Naive B cell (primary cell): Measurements from ENCODE around the gene ZNF469. TPM values are rescaled to one million over a fixed set of nuclear protein-coding genes. Genes with fewer than 3 reads are reported as not detected.

ENCODE experiments used
- ATAC-seq, 2 donors: fragments of 150-1000 bp; cut with Tn5 transposase; 2 replicates each; pipeline ENCODE4 v1.10.0; 2021; ENCODE audit warnings: low read depth in 2 of 2, mild to moderate bottlenecking in 2 of 2, moderate library complexity in 2 of 2
- DNase-seq: peaks from one replicate; pipeline ENCODE4 v3.0.0; 2022
- H3K27ac Mint-ChIP-seq, 6 donors: one replicate each; pipeline ENCODE4 v1.8.0; 2020 to 2022; ENCODE audit warnings: mild to moderate bottlenecking in 6 of 6, mixed read lengths in 6 of 6, moderate library complexity in 5 of 6, inconsistent platforms in 2 of 6
- H3K27me3 Mint-ChIP-seq, 3 donors: one replicate each; pipeline ENCODE4 v1.8.0; 2021 to 2022; ENCODE audit warnings: mixed read lengths in 3 of 3, mild to moderate bottlenecking in 1 of 3
- H3K36me3 Mint-ChIP-seq, 2 donors: one replicate each; pipeline ENCODE4 v1.8.0; 2020 to 2022; ENCODE audit warnings: mixed read lengths in 2 of 2, inconsistent platforms in 1 of 2, mild to moderate bottlenecking in 1 of 2
- H3K4me1 Mint-ChIP-seq, 3 donors: one replicate each; pipeline ENCODE4 v1.8.0; 2020 to 2022; ENCODE audit warnings: mixed read lengths in 3 of 3, inconsistent platforms in 1 of 3, mild to moderate bottlenecking in 1 of 3, moderate library complexity in 1 of 3
- H3K4me3 Mint-ChIP-seq, 8 donors: one replicate each; pipeline ENCODE4 v1.8.0; 2020 to 2022; ENCODE audit warnings: mild to moderate bottlenecking in 8 of 8, mixed read lengths in 8 of 8, moderate library complexity in 8 of 8, inconsistent platforms in 2 of 8
- H3K9me3 Mint-ChIP-seq, 7 donors: one replicate each; pipeline ENCODE4 v1.8.0; 2020 to 2022; ENCODE audit warnings: mixed read lengths in 7 of 7, mild to moderate bottlenecking in 5 of 7, inconsistent platforms in 2 of 7, moderate library complexity in 1 of 7
- polyA plus RNA-seq, 6 donors: library from polyadenylated mRNA; unstranded; fragments of 300-500 nt; fragmentation: Illumina TruSeq; gene quantifications; one replicate each; pipeline ENCODE4 v1.2.3, GENCODE V29; 2021; ENCODE audit warnings: low read depth in 6 of 6

The ZNF469 gene
- polyA plus RNA-seq, 6 donors from 2014 or later = 0.08 to 0.44 (median 0.15) TPM; not detected in 1

DNA sequence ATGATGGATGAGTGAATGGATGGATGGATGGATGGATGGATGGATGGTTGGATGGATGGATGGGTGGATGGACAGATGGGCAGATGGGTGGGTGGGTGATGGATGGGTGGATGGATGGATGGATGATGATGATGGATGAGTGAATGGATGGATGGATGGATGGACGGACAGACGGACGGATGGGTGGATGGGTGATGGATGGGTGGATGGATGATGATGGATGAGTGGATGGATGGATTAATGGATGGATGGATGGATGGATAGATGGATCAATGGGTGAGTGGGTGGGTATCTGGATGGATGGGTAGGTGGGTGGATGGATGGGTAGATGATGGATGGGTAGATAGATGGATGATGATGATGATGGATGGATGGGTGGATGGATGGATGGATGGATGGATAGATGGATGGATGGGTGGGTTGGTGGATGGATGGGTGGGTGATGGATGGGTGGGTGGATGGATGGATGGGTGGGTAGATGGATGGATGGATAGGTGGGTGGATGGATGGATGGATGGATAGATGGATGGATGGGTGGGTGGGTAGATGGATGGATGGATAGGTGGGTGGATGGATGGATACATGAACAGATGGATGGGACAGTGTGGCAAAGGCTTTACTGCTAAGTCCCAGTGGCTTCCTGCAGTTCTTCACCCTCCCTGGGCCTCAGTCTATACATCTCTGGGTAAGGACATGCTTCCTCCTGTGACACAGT lies 40.1 kb downstream of the ZNF469 start:
- peaks cover 0 to 2% (median 0%) of the 10 kb centered on the region in 7 donors for H3K9me3 Mint-ChIP-seq
- H3K4me1 Mint-ChIP-seq = peaks cover 8 to 13% (median 11%) of the 10 kb centered on the region in 3 donors
- ATAC-seq (no peak), DNase-seq (no peak)
- no peak overlapping the region for H3K4me3 Mint-ChIP-seq
- H3K36me3 Mint-ChIP-seq = no peaks in the 10 kb centered on the region
- H3K27ac Mint-ChIP-seq = no peak overlapping the region
- peaks cover 0 to 5% (median 0%) of the 10 kb centered on the region in 3 donors for H3K27me3 Mint-ChIP-seq

DNA sequence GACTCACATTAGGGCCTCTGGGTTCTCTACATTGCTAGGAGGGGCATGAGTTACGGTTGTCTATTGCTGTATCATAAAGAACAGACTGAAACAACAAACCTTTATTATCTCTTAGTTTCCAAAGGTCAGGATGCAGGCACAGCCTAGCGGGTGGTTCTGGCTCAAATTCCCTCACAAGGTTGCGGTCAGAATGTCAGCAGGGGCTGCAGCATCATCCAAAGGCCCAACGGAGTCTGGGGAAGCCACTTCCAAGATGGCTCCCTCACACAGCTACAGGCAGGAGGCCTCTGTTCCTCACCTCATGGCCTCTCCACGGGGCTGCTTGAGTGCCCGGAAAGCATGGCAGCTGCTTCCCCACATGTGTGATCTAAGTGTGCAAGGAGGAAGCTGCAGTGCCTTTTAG lies 40.7 kb downstream of the ZNF469 start:
- Mint-ChIP-seq H3K27ac (no peak overlapping the region), H3K4me3 (no peak overlapping the region), H3K4me1 (peaks cover 8 to 13% (median 11%) of the 10 kb centered on the region in 3 donors), H3K9me3 (peaks cover 0 to 2% (median 0%) of the 10 kb centered on the region in 7 donors), H3K27me3 (peaks cover 0 to 5% (median 0%) of the 10 kb centered on the region in 3 donors), H3K36me3 (no peaks in the 10 kb centered on the region)
- ATAC-seq (no peak), DNase-seq (no peak)

DNA sequence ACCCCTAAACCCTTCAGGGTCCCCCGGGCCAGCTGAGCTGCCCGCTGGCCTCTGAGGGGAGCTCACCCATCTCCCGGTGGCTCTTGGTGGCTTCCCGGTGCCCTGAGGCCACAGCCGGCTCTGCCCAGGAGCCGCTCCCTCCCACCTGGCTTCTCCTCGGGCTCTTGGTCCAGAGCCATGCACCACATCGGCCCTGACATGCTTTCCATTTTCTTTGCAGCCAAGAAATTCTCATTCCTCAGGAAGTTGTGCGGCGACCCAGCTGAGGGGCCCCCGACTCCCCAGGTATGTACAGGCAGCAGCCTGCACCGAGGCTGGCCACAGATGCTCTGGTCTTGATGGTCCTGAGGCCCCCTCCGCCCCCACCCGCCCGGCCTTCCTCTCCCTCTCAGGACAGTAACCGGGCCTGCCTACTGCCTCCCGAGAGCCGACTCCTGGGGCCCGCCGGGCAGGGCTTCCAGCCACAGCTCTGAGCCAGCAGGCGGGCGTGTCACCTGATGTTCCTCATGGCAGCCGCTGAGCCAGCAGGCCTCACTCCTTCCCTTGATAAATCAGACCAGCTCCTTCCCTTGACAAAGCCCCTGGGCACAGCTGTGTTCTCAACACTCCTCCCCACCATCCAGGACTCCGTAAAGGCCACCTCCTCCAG lies 42.0 kb downstream of the ZNF469 start:
- Mint-ChIP-seq H3K9me3 (peaks cover 0 to 2% (median 0%) of the 10 kb centered on the region in 7 donors), H3K27ac (peak overlapping the region in 1 of 6 donors; percentile 78), H3K27me3 (no peaks in the 10 kb centered on the region), H3K4me3 (peak overlapping the region in 1 of 8 donors; percentile 45), H3K36me3 (no peaks in the 10 kb centered on the region), H3K4me1 (peaks cover 9 to 14% (median 11%) of the 10 kb centered on the region in 3 donors)
- ATAC-seq (no peak), DNase-seq (no peak)

DNA sequence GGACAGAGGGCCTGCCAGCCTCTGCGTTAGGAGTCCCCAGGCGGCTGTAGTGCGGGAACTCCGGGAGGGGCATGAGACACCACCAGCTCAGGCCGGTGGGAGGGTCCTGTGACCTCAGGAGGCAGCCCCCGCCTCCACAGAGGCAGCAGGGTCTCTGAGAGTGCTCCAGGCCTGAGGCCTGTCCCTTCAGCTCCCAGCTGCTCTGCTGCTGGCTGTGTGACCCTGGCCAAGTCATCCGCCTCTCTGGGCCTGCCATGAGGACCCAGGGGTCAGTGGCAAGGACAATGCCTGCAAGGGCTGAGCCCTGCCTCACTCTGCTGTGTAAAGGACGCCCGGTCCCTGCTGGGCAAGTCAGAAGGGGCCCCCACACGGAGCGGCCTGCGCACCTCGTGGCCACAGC lies 43.3 kb downstream of the ZNF469 start:
- H3K27ac Mint-ChIP-seq = no peak overlapping the region
- H3K27me3 Mint-ChIP-seq = no peaks in the 10 kb centered on the region
- no peaks in the 10 kb centered on the region for H3K36me3 Mint-ChIP-seq
- peaks cover 0 to 2% (median 0%) of the 10 kb centered on the region in 7 donors for H3K9me3 Mint-ChIP-seq
- ATAC-seq (no peak), DNase-seq (no peak)
- H3K4me3 Mint-ChIP-seq = no peak overlapping the region
- peaks cover 12 to 18% (median 13%) of the 10 kb centered on the region in 3 donors for H3K4me1 Mint-ChIP-seq

DNA sequence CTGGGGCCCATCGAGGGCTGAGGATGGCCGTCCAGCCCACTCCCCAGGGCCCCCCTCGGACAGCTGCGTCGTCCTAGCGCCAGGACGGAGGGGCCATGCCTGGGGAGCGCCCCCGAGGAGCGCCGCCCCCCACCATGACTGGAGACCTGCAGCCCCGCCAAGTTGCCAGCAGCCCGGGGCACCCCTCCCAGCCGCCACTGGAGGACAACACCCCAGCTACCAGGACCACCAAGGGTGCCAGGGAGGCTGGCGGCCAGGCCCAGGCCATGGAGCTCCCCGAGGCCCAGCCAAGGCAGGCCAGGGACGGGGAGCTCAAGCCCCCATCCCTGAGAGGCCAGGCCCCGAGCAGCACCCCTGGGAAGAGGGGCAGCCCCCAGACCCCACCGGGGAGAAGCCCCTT lies 44.6 kb downstream of the ZNF469 start:
- peak overlapping the region in 1 of 6 donors; percentile 15 for H3K27ac Mint-ChIP-seq
- H3K4me1 Mint-ChIP-seq = peaks cover 12 to 22% (median 20%) of the 10 kb centered on the region in 3 donors
- peaks cover 0 to 2% (median 0%) of the 10 kb centered on the region in 7 donors for H3K9me3 Mint-ChIP-seq
- ATAC-seq = no peak
- H3K4me3 Mint-ChIP-seq = no peak overlapping the region
- no peaks in the 10 kb centered on the region for H3K27me3 Mint-ChIP-seq
- H3K36me3 Mint-ChIP-seq = no peaks in the 10 kb centered on the region
- DNase-seq = no peak

DNA sequence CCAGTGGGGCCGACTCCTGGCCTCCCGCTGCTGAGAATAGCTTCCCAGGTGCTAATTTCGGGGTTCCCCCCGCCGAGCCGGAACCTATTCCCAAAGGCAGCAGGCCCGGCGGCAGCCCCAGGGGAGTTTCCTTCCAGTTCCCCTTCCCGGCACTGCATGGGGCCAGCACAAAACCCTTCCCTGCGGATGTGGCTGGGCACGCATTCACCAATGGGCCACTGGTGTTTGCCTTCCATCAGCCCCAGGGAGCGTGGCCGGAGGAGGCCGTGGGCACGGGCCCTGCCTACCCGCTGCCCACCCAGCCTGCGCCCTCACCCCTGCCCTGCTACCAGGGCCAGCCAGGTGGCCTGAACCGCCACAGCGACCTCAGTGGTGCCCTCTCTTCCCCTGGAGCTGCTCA lies 45.4 kb downstream of the ZNF469 start:
- no peak for DNase-seq
- no peak for ATAC-seq
- no peak overlapping the region for H3K27ac Mint-ChIP-seq
- H3K9me3 Mint-ChIP-seq = no peaks in the 10 kb centered on the region
- peaks cover 12 to 18% (median 17%) of the 10 kb centered on the region in 3 donors for H3K4me1 Mint-ChIP-seq
- no peaks in the 10 kb centered on the region for H3K27me3 Mint-ChIP-seq
- H3K4me3 Mint-ChIP-seq = no peak overlapping the region
- no peaks in the 10 kb centered on the region for H3K36me3 Mint-ChIP-seq

DNA sequence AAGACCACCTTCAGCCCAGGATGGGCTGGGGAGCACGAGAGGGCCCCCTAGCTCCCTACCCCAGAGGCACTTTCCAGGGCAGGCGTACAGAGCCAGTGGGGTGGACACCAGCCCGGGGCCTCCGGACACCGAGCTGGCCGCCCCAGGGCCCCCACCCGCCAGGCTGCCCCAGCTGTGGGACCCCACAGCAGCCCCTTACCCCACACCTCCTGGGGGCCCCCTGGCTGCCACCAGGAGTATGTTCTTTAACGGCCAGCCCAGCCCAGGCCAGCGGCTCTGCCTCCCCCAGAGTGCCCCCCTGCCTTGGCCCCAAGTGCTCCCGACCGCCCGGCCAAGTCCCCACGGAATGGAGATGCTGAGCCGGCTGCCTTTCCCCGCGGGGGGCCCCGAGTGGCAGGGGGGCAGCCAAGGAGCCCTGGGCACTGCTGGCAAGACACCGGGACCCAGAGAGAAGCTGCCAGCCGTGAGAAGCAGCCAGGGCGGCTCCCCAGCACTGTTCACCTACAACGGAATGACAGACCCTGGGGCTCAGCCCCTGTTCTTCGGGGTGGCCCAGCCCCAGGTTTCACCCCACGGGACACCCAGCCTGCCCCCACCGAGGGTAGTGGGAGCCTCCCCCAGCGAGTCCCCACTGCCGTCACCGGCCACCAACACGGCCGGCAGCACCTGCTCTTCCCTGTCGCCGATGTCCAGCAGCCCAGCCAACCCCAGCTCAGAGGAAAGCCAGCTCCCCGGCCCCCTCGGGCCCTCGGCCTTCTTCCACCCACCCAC lies 46.0 kb downstream of the ZNF469 start:
- no peaks in the 10 kb centered on the region for H3K36me3 Mint-ChIP-seq
- DNase-seq (no peak), ATAC-seq (no peak)
- peaks cover 12 to 16% (median 14%) of the 10 kb centered on the region in 3 donors for H3K4me1 Mint-ChIP-seq
- no peaks in the 10 kb centered on the region for H3K9me3 Mint-ChIP-seq
- H3K27ac Mint-ChIP-seq = peak overlapping the region in 1 of 6 donors; percentile 38
- H3K4me3 Mint-ChIP-seq = peak overlapping the region in 7 of 8 donors; percentile 5 to 56 (median 32)
- no peaks in the 10 kb centered on the region for H3K27me3 Mint-ChIP-seq

DNA sequence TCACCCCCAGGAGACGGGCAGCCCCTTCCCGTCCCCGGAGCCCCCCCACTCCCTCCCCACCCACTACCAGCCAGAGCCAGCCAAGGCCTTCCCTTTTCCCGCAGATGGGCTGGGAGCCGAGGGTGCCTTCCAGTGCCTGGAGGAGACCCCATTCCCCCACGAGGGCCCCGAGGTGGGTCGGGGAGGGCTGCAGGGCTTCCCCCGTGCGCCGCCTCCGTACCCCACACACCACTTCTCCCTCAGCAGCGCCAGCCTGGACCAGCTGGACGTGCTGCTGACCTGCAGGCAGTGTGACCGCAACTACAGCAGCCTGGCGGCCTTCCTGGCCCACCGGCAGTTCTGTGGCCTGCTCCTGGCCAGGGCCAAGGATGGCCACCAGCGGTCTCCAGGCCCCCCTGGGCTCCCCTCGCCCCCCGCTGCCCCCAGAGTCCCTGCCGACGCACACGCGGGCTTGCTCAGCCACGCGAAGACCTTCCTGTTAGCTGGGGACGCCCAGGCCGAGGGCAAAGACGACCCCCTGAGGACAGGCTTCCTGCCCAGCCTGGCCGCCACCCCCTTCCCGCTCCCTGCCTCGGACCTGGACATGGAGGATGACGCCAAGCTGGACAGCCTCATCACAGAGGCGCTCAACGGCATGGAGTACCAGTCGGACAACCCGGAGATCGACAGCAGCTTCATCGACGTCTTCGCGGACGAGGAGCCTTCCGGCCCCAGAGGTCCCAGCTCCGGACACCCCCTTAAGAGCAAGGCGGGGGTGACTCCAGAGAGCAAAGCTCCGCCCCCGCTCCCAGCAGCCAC lies 46.8 kb downstream of the ZNF469 start:
- H3K4me1 Mint-ChIP-seq = peaks cover 12 to 14% (median 13%) of the 10 kb centered on the region in 3 donors
- DNase-seq = no peak
- no peaks in the 10 kb centered on the region for H3K9me3 Mint-ChIP-seq
- H3K36me3 Mint-ChIP-seq = no peaks in the 10 kb centered on the region
- no peak for ATAC-seq
- peak overlapping the region; percentile 66 to 85 (median 74) for H3K4me3 Mint-ChIP-seq
- H3K27ac Mint-ChIP-seq = peak overlapping the region in 5 of 6 donors; percentile 44 to 81 (median 75)
- no peaks in the 10 kb centered on the region for H3K27me3 Mint-ChIP-seq

DNA sequence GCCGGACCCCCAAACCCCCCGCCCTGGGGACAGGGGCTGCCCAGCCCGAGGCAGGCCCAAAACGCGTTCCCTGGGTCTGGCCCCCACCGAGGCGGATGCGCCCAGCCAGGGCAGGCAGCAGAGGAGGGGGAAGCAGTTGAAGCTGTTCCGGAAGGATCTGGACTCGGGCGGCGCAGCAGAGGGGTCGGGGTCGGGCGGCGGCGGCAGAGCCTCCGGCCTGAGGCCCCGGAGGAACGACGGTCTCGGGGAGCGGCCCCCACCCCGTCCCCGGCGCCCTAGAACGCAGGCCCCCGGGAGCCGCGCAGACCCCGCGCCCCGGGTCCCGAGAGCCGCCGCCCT lies 47.4 kb downstream of the ZNF469 start:
- no peaks in the 10 kb centered on the region for H3K36me3 Mint-ChIP-seq
- peak overlapping the region in 2 of 6 donors; percentile 79 to 81 for H3K27ac Mint-ChIP-seq
- no peaks in the 10 kb centered on the region for H3K27me3 Mint-ChIP-seq
- H3K4me3 Mint-ChIP-seq = peak overlapping the region; percentile 66 to 85 (median 74)
- no peak for DNase-seq
- no peaks in the 10 kb centered on the region for H3K9me3 Mint-ChIP-seq
- ATAC-seq = peak; percentile 37 to 45
- H3K4me1 Mint-ChIP-seq = peaks cover 9 to 12% (median 11%) of the 10 kb centered on the region in 3 donors

DNA sequence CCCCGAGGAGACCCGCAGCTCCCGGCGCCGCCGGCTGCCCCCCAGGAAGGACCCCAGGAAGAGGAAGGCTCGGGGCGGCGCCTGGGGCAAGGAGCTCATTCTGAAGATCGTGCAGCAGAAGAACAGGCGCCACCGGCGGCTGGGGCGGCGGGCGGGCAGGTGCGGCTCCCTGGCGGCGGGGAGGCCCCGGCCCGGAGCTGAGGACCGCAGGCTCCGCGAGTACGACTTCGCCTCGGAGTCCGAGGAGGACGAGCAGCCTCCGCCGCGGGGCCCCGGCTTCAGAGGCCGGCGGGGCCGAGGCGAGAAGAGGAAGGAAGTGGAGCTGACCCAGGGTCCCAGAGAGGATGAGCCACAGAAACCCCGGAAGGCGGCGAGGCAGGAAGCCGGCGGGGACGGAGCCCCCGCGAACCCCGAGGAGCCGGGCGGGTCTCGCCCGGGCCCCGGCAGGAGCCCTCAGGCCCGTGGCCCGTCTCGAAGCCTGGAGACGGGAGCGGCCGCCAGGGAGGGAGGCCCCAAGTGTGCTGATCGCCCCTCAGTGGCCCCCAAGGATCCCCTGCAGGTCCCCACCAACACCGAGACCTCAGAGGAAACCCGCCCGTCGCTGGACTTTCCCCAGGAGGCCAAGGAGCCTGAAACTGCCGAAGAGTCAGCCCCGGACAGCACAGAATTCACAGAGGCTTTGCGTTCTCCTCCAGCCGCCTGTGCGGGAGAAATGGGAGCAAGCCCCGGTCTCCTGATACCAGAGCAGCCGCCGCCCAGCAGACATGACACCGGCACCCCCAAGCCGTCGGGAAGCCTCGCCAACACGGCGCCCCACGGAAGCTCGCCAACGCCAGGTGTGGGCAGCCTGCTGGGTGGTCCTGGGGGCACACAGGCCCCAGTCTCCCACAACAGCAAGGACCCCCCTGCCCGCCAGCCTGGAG lies 48.0 kb downstream of the ZNF469 start:
- H3K4me1 Mint-ChIP-seq = peaks cover 9 to 10% (median 9%) of the 10 kb centered on the region in 3 donors
- peak overlapping the region; percentile 69 to 87 (median 78) for H3K4me3 Mint-ChIP-seq
- DNase-seq (peak; percentile 60), ATAC-seq (peak; percentile 71 to 76)
- H3K27ac Mint-ChIP-seq = peak overlapping the region in 2 of 6 donors; percentile 81 to 90
- H3K27me3 Mint-ChIP-seq = no peaks in the 10 kb centered on the region
- no peaks in the 10 kb centered on the region for H3K36me3 Mint-ChIP-seq
- no peaks in the 10 kb centered on the region for H3K9me3 Mint-ChIP-seq

DNA sequence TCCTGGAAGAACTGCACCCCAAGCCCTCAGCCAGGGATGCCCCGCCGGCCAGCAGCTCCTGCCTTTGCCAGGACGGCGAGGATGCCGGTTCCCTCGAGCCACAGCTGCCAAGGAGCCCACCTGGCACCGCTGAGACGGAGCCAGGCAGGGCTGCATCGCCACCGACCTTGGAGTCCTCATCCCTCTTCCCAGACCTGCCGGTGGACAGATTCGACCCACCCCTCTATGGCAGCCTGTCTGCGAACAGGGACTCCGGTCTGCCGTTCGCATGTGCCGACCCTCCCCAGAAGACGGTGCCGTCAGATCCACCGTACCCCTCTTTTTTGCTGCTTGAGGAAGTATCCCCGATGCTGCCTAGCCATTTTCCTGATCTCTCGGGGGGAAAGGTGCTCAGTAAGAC lies 48.9 kb downstream of the ZNF469 start:
- ATAC-seq (no peak), DNase-seq (no peak)
- peak overlapping the region; percentile 69 to 87 (median 77) for H3K4me3 Mint-ChIP-seq
- H3K9me3 Mint-ChIP-seq = no peaks in the 10 kb centered on the region
- no peaks in the 10 kb centered on the region for H3K36me3 Mint-ChIP-seq
- no peaks in the 10 kb centered on the region for H3K27me3 Mint-ChIP-seq
- peak overlapping the region in 3 of 6 donors; percentile 36 to 81 (median 54) for H3K27ac Mint-ChIP-seq
- H3K4me1 Mint-ChIP-seq = peaks cover 9 to 10% (median 9%) of the 10 kb centered on the region in 3 donors

DNA sequence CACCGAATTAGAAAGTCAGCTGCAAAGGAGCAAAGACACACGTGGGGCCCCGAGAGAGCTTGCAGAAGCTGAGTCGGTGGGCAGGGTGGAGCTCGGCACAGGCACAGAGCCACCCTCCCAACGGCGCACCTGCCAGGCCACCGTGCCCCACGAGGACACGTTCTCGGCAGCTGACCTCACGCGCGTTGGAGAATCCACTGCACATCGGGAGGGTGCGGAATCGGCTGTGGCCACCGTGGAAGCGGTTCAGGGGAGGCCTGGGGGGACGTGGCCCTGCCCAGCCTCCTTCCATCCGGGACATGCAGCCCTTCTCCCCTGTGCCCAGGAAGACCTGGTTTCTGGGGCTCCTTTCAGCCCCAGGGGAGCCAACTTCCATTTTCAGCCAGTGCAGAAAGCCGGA lies 49.4 kb downstream of the ZNF469 start:
- no peaks in the 10 kb centered on the region for H3K9me3 Mint-ChIP-seq
- ATAC-seq (no peak), DNase-seq (no peak)
- H3K36me3 Mint-ChIP-seq = no peaks in the 10 kb centered on the region
- H3K4me3 Mint-ChIP-seq = peak overlapping the region; percentile 47 to 79 (median 74)
- peaks cover 9 to 10% (median 9%) of the 10 kb centered on the region in 3 donors for H3K4me1 Mint-ChIP-seq
- peak overlapping the region in 2 of 6 donors; percentile 42 to 81 for H3K27ac Mint-ChIP-seq
- no peaks in the 10 kb centered on the region for H3K27me3 Mint-ChIP-seq
